Dendritic cell treated with granulocyte-macrophage colony-stimulating factor and Interleukin-4, amounts not matched to agents 40 ng/mL and 50 ng/mL, for 4 days (primary cell): ENCODE data around the gene GJA1.
A peak's percentile ranks its signal among the peaks of the same experiment; 100 is the strongest.
"Not testable (repeated sequence)": the region's sequence is repeated elsewhere in the genome, so short reads cannot be mapped to it uniquely, and the experiment has no call there.

Source experiments
- H3K27ac Mint-ChIP-seq: one replicate; pipeline ENCODE4 v1.8.0; 2022; ENCODE audit warnings: mild to moderate bottlenecking, mixed read lengths
- H3K27me3 Mint-ChIP-seq: one replicate; pipeline ENCODE4 v1.8.0; 2022; ENCODE audit warnings: mild to moderate bottlenecking, mixed read lengths
- H3K36me3 Mint-ChIP-seq: one replicate; pipeline ENCODE4 v1.8.0; 2022; ENCODE audit warnings: low read depth, mixed read lengths
- H3K4me1 Mint-ChIP-seq: one replicate; pipeline ENCODE4 v1.8.0; 2022; ENCODE audit warnings: low read depth, mixed read lengths
- H3K4me3 Mint-ChIP-seq: one replicate; pipeline ENCODE4 v1.8.0; 2022; ENCODE audit warnings: mild to moderate bottlenecking, moderate library complexity, mixed read lengths
- H3K9me3 Mint-ChIP-seq: one replicate; pipeline ENCODE4 v1.8.0; 2022; ENCODE audit warnings: mixed read lengths
- intact Hi-C: fragments of 100-400 bp; cut with micrococcal nuclease; formaldehyde crosslinking; loops from one replicate; pipeline ENCODE4 v1.15.0; 2022

GJA1 gene

DNA sequence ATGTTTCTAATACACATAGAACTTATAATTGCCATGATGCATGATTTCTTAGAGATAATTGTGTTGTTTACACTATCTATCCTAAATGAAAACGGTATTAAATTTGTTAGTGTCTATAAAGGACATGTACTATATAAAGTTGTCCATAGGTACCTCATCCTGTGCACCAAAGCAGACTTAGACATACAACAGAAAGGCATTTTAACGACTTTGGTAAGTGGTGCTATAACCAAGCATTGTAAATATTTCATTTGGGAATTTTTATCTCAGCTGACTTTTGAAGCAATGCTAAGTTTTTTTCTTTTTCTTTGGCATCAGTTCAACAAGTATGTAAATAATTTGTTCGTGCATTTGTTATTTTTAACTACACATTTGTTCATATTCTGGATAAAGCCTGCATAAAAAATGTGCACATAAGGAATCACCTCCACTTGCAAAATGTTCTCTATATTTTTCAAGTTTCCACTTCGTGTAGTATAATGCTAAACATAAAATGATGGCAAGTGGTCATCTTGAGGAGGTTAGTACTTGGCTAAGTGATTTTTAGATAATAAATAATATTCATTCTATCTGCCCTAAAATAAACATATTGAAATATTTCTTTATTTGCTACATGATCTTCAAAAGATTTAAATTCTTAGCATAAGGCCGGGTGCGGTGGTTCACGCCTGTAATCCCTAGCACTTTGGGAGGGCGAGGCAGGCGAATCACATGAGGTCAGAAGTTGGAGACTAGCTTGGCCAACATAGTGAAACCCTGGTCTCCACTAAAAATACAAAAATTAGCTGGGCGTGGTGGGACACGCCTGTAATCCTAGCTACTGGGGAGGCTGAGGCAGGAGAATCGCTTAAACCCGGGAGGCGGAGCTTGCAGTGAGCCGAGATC is 6.3 kb upstream of the GJA1 start:
- intact Hi-C loops, result no loop called here
- Mint-ChIP-seq H3K27ac (no peak overlapping the region), H3K27me3 (no peaks in the 10 kb centered on the region), H3K4me1 (no peaks in the 10 kb centered on the region), H3K4me3 (no peak overlapping the region), H3K36me3 (no peaks in the 10 kb centered on the region), H3K9me3 (no peaks in the 10 kb centered on the region)

DNA sequence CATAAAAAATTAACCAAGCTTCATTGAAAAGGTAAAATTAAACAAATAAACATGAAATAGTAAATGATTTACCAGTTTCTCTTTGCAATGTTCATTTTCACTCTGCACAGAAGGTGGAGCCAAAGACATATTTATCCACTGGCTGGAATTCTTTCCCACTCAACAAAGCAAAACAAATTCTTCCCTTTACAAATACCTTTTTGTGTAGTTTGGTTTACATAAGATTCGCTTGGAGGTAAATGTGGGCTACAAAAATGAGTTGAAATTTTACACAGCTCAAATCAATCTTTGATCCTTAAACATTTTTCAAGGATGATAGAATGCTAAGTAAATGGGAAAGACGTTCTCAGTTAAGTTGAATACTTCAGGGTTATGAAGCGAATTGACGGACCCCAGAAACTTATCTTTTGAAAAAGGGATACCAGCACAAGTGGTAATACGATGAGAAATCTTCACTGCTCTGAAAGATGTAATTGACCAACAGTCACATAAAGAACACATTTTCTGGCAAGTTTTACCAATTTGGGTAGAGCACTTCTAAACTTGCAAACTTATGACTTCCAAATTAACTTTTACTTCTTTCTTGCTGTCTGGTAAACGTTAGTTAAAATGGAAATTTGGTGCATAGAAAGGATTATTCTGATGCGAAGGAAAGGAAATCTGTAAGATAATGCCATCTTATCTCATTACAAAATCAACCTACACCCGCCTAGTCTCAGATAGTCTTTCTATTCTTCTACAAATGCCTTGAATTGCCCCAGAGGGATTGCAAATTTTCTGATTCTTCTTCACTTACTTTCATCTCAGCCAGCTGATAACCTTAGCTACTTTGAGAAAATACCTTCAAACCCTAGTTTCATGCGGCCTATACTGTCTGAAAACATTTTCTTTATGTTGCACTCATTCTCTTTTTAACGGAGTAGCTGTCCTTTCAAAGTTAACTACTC is 4.7 kb upstream of the GJA1 start:
- intact Hi-C loops, result loop anchor here (2.0 to 5.0 kb wide), 2 partner anchors 417 to 602 kb away; no protein-coding TSS in a partner anchor
- no peaks in the 10 kb centered on the region for H3K4me1 Mint-ChIP-seq
- H3K4me3 Mint-ChIP-seq, result no peak overlapping the region
- no peak overlapping the region for H3K27ac Mint-ChIP-seq
- H3K9me3 Mint-ChIP-seq, result no peaks in the 10 kb centered on the region
- H3K27me3 Mint-ChIP-seq, result peaks cover 10% of the 10 kb centered on the region
- no peaks in the 10 kb centered on the region for H3K36me3 Mint-ChIP-seq

DNA sequence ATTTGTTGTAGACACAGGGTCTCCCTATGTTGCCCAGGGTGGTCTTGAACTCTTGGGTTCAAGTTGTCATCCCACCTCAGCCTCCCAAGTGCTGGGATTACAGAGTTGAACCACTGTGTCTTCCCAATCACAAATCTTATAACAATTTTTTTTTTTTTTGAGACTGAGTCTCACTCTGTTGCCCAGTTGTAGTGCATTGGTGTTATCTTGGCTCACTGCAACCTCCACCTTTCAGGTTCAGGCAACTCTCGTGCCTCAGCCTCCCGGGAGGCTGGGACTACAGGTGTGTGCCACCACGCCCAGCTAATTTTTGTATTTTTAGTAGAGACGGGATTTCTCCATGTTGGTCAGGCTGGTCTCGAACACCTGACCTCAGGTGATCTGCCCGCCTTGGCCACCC is 3.7 kb upstream of the GJA1 start:
- H3K4me1 Mint-ChIP-seq, H3K36me3 Mint-ChIP-seq, H3K4me3 Mint-ChIP-seq, H3K9me3 Mint-ChIP-seq, H3K27ac Mint-ChIP-seq: not testable (repeated sequence)
- intact Hi-C loops, result loop anchor here (2.0 to 5.0 kb wide), 2 partner anchors 416 to 601 kb away; no protein-coding TSS in a partner anchor
- peaks cover 16% of the 10 kb centered on the region for H3K27me3 Mint-ChIP-seq

DNA sequence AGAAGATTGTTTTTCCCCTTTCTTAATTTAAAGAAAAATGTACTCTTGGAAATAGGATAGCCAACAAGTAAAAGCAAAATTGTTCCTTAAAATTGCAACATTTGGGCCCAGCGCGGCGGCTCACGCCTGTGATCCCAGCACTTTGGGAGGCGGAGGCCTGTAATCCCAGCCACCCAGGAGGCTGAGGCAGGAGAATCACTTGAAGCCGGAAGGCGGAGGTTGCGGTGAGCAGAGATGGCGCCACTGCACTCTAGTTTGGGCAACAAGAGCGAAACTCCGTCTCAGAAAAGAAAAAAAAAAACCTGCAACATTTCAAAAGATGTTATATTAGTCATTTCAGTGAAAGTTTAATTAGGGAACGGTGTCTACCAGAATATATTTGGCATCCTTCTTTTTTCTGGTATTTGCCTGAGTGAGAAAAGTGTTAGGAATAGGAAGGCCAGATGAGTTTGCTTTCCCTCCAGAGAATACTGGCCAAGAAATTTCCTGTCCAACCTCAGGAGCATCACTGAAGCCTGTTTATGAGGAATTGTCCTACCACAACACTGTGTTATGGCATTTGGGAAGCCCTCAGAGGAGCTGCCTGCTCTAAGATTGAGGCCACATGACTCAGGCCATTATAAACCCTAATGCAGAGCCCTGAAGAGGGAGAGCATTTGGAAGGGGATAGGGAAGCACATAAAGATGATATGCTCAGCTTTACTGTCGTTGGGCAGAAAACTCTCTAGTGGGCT is 1.2 kb upstream of the GJA1 start:
- intact Hi-C loops, result loop anchor here (5.0 kb wide), 1 partner anchor 413 kb away; no protein-coding TSS in a partner anchor
- Mint-ChIP-seq H3K9me3 (no peaks in the 10 kb centered on the region), H3K27ac (no peak overlapping the region), H3K27me3 (peaks cover 33% of the 10 kb centered on the region), H3K4me1 (peaks cover 18% of the 10 kb centered on the region), H3K36me3 (no peaks in the 10 kb centered on the region), H3K4me3 (no peak overlapping the region)

DNA sequence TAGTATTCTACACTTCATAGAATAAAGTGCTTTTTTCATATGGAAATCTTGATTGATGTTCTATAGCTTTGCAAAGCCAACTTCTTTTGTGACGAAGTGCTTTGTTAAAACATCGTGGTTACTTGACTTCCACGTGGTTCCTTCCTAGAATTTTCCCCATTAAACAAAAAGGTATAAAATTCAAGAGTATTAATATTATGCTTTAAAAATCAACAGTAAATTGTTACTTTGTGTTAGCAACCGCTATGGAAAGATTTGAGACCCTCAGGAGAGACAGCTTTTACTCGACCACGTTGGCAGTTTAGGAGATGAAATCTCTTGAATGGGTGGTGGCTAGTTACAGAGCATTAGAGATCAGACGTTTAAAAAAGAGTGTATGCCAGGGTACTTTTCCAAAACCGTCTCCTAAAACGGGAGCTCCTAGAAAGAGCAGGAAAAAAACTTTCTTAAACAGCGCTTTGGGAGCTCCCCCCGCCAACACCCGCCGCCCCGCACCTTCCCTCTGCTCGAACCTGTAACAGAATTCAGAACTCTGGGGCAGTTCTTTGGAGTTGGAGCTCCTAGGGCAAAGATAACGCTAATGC is 920 bp downstream of the GJA1 start:
- Mint-ChIP-seq H3K4me3 (no peak overlapping the region), H3K9me3 (no peaks in the 10 kb centered on the region), H3K27ac (no peak overlapping the region), H3K36me3 (no peaks in the 10 kb centered on the region), H3K27me3 (peaks cover 39% of the 10 kb centered on the region), H3K4me1 (peaks cover 18% of the 10 kb centered on the region)
- intact Hi-C loops, result no loop called here

DNA sequence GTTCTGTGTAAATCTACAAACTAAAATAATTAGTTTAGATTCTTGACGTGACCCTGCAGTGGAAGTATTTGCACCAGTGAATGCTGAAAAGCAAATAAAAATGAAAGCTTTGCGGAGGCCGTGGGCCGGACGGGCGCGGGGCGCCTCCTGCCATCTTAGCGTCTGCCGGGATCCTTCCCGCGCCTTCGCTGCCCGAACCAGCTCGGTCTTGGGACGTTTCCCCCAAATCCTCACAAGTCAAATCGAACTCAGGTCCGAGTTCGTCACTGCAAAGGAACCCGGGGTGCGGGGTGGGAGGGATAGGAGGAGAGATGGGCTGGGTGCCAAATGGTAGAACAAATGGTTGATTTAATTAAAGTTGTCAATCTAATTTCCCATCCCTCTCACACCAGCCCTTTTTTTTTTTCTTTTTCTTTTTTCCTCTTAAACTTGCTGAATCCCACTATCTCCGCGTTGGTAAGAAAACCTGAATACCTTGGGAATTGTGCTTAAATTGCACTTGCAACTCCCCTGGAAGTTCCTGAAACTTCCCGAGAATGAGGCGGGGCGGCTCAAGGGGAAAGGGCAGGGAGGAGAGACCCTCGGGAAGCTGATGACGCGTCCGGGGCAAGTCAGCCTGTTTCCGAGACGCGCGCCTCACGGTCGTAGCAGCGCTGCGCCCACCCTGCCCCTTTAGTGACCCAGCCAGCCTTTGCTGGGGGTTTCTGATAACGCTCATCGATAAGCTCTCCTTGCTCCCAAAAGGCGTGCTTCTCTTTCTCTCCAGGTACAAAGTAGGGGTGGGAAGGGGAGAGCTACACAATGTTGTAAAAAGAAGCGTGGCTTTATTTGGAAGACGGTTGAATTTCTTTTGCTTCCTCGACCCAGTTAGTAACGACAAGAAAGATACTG is 1.8 kb downstream of the GJA1 start:
- intact Hi-C loops, result no loop called here
- H3K4me3 Mint-ChIP-seq, result peak overlapping the region; percentile 63

DNA sequence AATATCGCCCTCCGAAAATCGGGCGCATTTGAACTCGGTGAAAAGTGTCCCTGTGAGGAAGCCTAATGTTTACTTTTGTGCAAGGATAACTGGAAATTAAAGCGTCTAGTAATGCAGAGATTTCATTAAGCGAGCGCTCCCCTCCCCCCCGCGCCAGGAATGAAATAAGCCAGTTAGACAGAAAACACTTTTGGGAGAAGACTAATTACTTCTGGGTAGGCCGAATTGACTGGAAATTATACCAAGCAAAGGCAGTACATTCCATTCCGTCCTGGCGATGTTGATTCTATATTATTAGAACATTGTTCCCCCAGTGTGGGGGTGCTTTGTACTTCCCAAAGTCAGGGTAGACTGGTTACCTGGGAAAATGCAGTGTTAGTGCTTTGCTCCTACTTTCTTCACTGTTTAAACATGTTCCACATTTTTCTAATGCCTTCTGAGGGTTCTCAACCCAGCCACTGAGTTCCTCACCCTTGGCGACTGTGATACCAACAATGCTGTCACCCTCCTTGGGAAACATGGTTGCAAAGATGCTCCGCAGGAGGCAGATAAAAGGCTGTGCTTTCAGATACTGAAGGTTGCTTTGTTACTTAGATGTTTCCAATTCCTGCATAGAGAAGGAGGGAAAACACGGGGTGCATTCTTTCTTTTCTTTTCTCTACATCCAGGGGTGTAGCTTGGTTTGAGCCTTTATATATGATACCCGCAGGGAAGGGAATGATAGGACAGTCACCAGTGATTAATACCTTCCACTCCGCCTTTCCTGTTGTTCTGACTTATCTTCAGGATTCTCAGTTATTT is 2.6 kb downstream of the GJA1 start:
- no peaks in the 10 kb centered on the region for H3K36me3 Mint-ChIP-seq

More for the DNA sequence above, 1.8 kb downstream of the GJA1 start:
- no peak overlapping the region for H3K27ac Mint-ChIP-seq
- peaks cover 18% of the 10 kb centered on the region for H3K4me1 Mint-ChIP-seq
- H3K27me3 Mint-ChIP-seq, result peaks cover 39% of the 10 kb centered on the region
- H3K9me3 Mint-ChIP-seq, result no peaks in the 10 kb centered on the region
- no peaks in the 10 kb centered on the region for H3K36me3 Mint-ChIP-seq

DNA sequence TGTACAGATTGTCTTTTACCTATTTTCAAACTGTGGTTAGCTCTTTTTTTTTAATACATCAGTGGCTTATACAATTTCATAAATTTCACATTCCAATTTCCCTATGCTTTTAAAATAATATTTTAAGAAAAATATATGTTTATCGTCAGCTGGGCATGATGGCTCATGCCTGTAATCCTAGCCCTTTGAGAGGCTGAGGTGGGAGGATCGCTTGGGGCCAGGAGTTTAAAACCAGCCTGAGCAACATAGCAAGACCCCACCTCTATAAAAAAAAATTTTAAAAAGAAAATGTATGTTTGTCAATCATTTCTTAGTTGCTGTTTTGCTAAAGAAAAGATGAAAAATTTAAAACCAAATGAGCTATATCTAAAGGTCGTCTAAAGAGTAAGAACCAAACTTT is 3.4 kb downstream of the GJA1 start:
- no peak overlapping the region for H3K4me3 Mint-ChIP-seq
- no peaks in the 10 kb centered on the region for H3K36me3 Mint-ChIP-seq
- peaks cover 39% of the 10 kb centered on the region for H3K27me3 Mint-ChIP-seq
- no peaks in the 10 kb centered on the region for H3K9me3 Mint-ChIP-seq
- H3K27ac Mint-ChIP-seq, result no peak overlapping the region
- intact Hi-C loops, result no loop called here
- H3K4me1 Mint-ChIP-seq, result peaks cover 20% of the 10 kb centered on the region

More for the DNA sequence above, 2.6 kb downstream of the GJA1 start:
- H3K27ac Mint-ChIP-seq, result no peak overlapping the region
- intact Hi-C loops, result no loop called here
- peaks cover 39% of the 10 kb centered on the region for H3K27me3 Mint-ChIP-seq
- H3K4me1 Mint-ChIP-seq, result peaks cover 18% of the 10 kb centered on the region
- H3K4me3 Mint-ChIP-seq, result peak overlapping the region; percentile 40
- H3K9me3 Mint-ChIP-seq, result no peaks in the 10 kb centered on the region

DNA sequence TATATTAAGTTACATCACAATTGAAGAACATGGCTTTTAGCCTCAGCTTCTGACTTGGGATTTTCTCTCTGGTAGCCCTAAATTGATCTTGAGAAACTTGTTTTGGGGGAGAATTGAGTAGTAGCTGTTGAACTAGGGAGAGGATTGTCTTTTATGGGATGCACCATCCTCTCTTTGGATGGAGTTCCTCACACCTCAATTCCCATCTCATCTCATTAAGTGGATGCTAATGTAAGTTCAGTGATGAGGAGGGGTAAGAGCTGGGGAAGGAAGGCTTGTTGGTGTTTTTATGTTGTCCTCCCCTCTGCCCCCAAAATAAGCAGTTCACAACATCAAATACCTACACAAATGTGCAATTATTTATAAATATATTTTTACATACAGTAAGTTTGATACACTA is 4.0 kb downstream of the GJA1 start:
- intact Hi-C loops, result no loop called here
- H3K27me3 Mint-ChIP-seq, result peaks cover 38% of the 10 kb centered on the region
- H3K9me3 Mint-ChIP-seq, result no peaks in the 10 kb centered on the region
- no peak overlapping the region for H3K27ac Mint-ChIP-seq
- H3K36me3 Mint-ChIP-seq, result no peaks in the 10 kb centered on the region
- H3K4me3 Mint-ChIP-seq, result no peak overlapping the region
- H3K4me1 Mint-ChIP-seq, result peaks cover 23% of the 10 kb centered on the region

DNA sequence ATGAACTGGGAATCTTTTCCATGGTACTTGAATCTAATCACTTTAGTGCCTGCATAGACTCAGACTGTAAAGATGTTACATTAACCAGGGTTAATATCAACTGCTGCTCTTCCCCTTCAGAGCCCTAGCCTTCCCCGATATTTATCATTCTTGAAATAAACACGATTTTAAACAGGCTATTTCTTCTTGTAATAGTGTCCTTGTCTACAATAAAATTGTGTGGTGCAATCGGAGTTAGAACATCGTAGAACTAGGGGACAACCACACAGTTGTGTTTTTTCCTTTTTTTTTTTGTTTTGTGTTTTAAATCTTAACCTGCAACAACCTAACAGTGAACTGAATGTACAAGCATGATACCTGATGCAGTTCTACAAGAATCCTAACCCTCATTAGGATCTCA is 4.5 kb downstream of the GJA1 start:
- no peak overlapping the region for H3K27ac Mint-ChIP-seq
- intact Hi-C loops, result no loop called here

DNA sequence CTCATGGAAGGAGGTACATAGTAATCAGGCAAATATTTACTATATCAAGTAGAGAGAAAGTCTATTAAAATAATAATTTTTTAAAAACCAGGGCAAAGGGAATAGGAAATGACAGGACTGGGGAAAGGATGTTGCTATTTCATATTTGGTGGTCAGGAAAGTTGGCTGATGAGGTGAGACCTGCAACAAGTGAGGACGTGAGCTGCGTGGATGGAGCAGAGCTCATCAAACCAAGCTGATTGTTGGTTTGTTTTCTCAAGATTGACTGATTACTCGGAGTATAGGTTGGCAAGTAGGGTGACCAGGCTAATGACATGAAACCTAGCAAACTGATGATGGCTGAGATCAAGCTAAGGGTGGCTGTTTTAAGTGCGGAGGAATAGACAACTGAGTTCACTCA is 6.0 kb downstream of the GJA1 start:
- intact Hi-C loops, result no loop called here
- Mint-ChIP-seq H3K27ac (no peak overlapping the region), H3K9me3 (no peaks in the 10 kb centered on the region), H3K27me3 (peaks cover 25% of the 10 kb centered on the region), H3K36me3 (no peaks in the 10 kb centered on the region), H3K4me1 (peaks cover 20% of the 10 kb centered on the region), H3K4me3 (no peak overlapping the region)

More for the DNA sequence above, 4.5 kb downstream of the GJA1 start:
- H3K9me3 Mint-ChIP-seq, result no peaks in the 10 kb centered on the region
- H3K4me1 Mint-ChIP-seq, result peaks cover 23% of the 10 kb centered on the region
- no peaks in the 10 kb centered on the region for H3K36me3 Mint-ChIP-seq
- peaks cover 35% of the 10 kb centered on the region for H3K27me3 Mint-ChIP-seq
- no peak overlapping the region for H3K4me3 Mint-ChIP-seq

DNA sequence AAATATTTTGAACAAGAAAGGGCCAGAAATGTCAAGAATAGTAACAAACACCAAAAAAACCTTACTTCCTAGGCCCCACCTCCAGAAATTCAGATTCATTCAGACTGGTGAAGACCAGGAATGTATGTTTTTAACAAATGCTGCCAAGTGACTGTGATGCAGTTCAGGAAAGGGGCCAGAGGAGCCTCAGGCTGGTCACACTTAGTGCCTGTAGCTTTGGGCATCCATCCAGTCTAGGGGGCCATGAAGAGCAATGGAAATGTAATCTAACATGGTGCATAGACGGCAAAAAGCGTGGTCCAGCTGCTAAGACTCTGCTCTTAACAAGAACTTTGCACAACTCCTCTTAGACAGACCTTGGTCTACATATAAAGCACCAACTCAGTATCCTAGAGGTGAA is 7.1 kb downstream of the GJA1 start:
- no peaks in the 10 kb centered on the region for H3K9me3 Mint-ChIP-seq
- H3K27ac Mint-ChIP-seq, result no peak overlapping the region
- no peaks in the 10 kb centered on the region for H3K36me3 Mint-ChIP-seq
- H3K4me3 Mint-ChIP-seq, result no peak overlapping the region
- intact Hi-C loops, result no loop called here
- H3K27me3 Mint-ChIP-seq, result peaks cover 14% of the 10 kb centered on the region
- H3K4me1 Mint-ChIP-seq, result peaks cover 9% of the 10 kb centered on the region
